ENCODE results near the gene C8A. TPM values are rescaled to one million over a fixed set of nuclear protein-coding genes. Genes with fewer than 3 reads are reported as not detected.

Gene C8A
- total RNA-seq, 1 experiment from 2014 or later: 0.13 TPM

DNA sequence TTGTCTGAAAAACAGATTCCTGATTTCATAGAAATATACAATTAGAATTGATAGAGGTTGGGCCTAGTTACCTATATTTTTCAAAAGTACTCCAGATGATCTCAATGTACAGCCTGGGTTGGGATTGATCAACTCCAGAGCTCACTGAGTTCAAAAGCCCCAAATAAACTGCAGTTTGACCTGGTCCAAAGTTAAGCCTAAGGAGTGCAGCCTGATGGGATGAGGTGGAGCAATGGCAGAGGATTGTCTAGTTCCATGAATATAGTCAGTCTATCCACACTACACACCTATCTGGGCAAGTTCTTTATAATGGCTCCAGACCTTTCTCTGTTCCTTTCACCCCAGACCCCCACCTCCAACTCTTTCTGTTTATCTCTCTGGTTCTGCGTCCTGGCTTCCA lies 49.2 kb downstream of the C8A start (continued):
- TF ChIP-seq GABPB1 (CRISPR knock-in tag; IDR thresholded peaks at IDR 0.05) (no peak), ELF4 (CRISPR knock-in tag; IDR thresholded peaks at IDR 0.05; ENCODE audit: low read depth) (no peak), ZNF671 (CRISPR knock-in tag; IDR thresholded peaks at IDR 0.05) (no peak), MYBL2 (CRISPR knock-in tag; IDR thresholded peaks at IDR 0.05) (no peak), TEAD1 (CRISPR knock-in tag; IDR thresholded peaks at IDR 0.05) (no peak), ZNF138 (CRISPR knock-in tag; conservative IDR thresholded peaks at IDR 0.05) (no peak)
- TF ChIP-seq, protein P1, sequence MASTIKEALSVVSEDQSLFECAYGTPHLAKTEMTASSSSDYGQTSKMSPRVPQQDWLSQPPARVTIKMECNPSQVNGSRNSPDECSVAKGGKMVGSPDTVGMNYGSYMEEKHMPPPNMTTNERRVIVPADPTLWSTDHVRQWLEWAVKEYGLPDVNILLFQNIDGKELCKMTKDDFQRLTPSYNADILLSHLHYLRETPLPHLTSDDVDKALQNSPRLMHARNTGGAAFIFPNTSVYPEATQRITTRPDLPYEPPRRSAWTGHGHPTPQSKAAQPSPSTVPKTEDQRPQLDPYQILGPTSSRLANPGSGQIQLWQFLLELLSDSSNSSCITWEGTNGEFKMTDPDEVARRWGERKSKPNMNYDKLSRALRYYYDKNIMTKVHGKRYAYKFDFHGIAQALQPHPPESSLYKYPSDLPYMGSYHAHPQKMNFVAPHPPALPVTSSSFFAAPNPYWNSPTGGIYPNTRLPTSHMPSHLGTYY (CRISPR knock-in tag; IDR thresholded peaks at IDR 0.05): no peak
- TF ChIP-seq, protein P2, sequence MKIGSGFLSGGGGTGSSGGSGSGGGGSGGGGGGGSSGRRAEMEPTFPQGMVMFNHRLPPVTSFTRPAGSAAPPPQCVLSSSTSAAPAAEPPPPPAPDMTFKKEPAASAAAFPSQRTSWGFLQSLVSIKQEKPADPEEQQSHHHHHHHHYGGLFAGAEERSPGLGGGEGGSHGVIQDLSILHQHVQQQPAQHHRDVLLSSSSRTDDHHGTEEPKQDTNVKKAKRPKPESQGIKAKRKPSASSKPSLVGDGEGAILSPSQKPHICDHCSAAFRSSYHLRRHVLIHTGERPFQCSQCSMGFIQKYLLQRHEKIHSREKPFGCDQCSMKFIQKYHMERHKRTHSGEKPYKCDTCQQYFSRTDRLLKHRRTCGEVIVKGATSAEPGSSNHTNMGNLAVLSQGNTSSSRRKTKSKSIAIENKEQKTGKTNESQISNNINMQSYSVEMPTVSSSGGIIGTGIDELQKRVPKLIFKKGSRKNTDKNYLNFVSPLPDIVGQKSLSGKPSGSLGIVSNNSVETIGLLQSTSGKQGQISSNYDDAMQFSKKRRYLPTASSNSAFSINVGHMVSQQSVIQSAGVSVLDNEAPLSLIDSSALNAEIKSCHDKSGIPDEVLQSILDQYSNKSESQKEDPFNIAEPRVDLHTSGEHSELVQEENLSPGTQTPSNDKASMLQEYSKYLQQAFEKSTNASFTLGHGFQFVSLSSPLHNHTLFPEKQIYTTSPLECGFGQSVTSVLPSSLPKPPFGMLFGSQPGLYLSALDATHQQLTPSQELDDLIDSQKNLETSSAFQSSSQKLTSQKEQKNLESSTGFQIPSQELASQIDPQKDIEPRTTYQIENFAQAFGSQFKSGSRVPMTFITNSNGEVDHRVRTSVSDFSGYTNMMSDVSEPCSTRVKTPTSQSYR (CRISPR knock-in tag; IDR thresholded peaks at IDR 0.05): no peak
- TF ChIP-seq, protein P3, sequence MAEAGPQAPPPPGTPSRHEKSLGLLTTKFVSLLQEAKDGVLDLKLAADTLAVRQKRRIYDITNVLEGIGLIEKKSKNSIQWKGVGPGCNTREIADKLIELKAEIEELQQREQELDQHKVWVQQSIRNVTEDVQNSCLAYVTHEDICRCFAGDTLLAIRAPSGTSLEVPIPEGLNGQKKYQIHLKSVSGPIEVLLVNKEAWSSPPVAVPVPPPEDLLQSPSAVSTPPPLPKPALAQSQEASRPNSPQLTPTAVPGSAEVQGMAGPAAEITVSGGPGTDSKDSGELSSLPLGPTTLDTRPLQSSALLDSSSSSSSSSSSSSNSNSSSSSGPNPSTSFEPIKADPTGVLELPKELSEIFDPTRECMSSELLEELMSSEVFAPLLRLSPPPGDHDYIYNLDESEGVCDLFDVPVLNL (CRISPR knock-in tag; IDR thresholded peaks at IDR 0.05; ENCODE audit: borderline replicate concordance, low read depth): no peak

DNA sequence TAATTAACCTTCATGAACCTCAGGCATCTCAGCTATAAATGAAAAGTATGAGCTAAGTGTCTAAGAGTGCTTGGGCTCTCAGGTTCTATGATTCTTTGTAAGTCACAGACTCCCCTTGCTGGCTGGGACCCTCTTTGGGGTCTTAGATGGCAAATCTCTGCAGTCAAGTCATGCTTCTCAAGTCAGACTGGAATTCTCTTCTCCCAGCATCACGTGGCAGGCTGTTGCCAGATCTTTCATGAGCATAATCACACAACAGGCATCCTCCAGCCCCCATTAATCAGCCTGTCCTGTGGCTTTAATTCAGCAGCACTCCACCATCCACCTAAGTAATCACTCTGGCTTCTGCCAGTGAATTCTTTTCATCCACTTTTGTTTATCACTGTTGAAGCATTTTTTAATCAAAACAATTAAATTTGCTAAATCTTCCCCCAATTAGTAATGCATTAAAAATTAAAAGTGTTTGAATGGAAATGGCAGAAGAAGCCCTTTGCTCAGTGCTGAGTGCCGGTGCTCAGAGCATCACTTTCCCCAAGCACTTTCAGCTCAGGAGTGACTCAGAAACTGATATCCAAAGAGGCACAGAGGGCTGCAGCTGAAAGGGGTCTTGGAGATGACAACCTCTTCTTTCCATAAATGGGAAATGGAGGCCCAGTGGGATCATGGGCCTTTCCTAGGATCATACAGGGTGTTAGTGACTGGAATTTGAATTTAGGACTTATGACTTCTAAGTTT lies 50.2 kb downstream of the C8A start:
- H3K4me1 Mint-ChIP-seq: no peaks in the 10 kb centered on the region
- no peaks in the 10 kb centered on the region for H3K36me3 Mint-ChIP-seq
- H3K27me3 Mint-ChIP-seq (ENCODE audit: low read depth): no peaks in the 10 kb centered on the region; the same call in 1 of the 2 replicates
- CTCF ChIA-PET: no interaction called here
- POLR2A ChIA-PET: no interaction called here
- no peak for ATAC-seq
- H3K9me3 Mint-ChIP-seq: no peaks in the 10 kb centered on the region
- H3K27ac Mint-ChIP-seq: no peak overlapping the region
- TF ChIP-seq ZNF317 (CRISPR knock-in tag; IDR thresholded peaks at IDR 0.05; ENCODE audit: borderline replicate concordance, low read depth) (no peak), IRF2 (CRISPR knock-in tag; IDR thresholded peaks at IDR 0.05; ENCODE audit: borderline replicate concordance, low read depth) (no peak), ZNF121 (CRISPR knock-in tag; IDR thresholded peaks at IDR 0.05) (no peak), NR3C1 (CRISPR knock-in tag; conservative IDR thresholded peaks at IDR 0.05; ENCODE audit: low read depth) (no peak), JAZF1 (CRISPR knock-in tag; IDR thresholded peaks at IDR 0.05) (no peak), MXD4 (CRISPR knock-in tag; IDR thresholded peaks at IDR 0.05; ENCODE audit: borderline replicate concordance) (no peak)
- TF ChIP-seq, protein P4, sequence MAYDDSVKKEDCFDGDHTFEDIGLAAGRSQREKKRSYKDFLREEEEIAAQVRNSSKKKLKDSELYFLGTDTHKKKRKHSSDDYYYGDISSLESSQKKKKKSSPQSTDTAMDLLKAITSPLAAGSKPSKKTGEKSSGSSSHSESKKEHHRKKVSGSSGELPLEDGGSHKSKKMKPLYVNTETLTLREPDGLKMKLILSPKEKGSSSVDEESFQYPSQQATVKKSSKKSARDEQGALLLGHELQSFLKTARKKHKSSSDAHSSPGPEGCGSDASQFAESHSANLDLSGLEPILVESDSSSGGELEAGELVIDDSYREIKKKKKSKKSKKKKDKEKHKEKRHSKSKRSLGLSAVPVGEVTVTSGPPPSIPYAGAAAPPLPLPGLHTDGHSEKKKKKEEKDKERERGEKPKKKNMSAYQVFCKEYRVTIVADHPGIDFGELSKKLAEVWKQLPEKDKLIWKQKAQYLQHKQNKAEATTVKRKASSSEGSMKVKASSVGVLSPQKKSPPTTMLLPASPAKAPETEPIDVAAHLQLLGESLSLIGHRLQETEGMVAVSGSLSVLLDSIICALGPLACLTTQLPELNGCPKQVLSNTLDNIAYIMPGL (CRISPR knock-in tag; IDR thresholded peaks at IDR 0.05): no peak
- TF ChIP-seq, protein P5, sequence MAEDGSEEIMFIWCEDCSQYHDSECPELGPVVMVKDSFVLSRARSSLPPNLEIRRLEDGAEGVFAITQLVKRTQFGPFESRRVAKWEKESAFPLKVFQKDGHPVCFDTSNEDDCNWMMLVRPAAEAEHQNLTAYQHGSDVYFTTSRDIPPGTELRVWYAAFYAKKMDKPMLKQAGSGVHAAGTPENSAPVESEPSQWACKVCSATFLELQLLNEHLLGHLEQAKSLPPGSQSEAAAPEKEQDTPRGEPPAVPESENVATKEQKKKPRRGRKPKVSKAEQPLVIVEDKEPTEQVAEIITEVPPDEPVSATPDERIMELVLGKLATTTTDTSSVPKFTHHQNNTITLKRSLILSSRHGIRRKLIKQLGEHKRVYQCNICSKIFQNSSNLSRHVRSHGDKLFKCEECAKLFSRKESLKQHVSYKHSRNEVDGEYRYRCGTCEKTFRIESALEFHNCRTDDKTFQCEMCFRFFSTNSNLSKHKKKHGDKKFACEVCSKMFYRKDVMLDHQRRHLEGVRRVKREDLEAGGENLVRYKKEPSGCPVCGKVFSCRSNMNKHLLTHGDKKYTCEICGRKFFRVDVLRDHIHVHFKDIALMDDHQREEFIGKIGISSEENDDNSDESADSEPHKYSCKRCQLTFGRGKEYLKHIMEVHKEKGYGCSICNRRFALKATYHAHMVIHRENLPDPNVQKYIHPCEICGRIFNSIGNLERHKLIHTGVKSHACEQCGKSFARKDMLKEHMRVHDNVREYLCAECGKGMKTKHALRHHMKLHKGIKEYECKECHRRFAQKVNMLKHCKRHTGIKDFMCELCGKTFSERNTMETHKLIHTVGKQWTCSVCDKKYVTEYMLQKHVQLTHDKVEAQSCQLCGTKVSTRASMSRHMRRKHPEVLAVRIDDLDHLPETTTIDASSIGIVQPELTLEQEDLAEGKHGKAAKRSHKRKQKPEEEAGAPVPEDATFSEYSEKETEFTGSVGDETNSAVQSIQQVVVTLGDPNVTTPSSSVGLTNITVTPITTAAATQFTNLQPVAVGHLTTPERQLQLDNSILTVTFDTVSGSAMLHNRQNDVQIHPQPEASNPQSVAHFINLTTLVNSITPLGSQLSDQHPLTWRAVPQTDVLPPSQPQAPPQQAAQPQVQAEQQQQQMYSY (CRISPR knock-in tag; IDR thresholded peaks at IDR 0.05): no peak
- no peak for DNase-seq (ENCODE audit: low spot score)
- H3K4me3 Mint-ChIP-seq: no peak overlapping the region
